HepG2 (cell line): Measurements from ENCODE around the gene PDE2A. TPM values are rescaled to one million over a fixed set of nuclear protein-coding genes. Genes with fewer than 3 reads are reported as not detected.
A peak's percentile ranks its signal among the peaks of the same experiment; 100 is the strongest.

Source experiments
- CBX2 ChIP-seq, 2 experiments: fragments of 200-600 bp in 1 of 2; sonication (generic); formaldehyde crosslinking in 1 of 2; IDR thresholded peaks; 2 replicates each; pipeline versions ENCODE4 v1.7.0 to v1.8.1; 2018 to 2022; ENCODE audit warnings: low read depth in 2 of 2, low read length in 1 of 2, mild to moderate bottlenecking in 1 of 2, missing genetic modification reagents in 1 of 2
- CENPX ChIP-seq: sonication (generic); formaldehyde crosslinking; IDR thresholded peaks from 2 replicates; pipeline ENCODE4 v1.9.0; 2021; ENCODE audit warnings: mild to moderate bottlenecking, missing genetic modification reagents, moderate library complexity
- DNMT1 ChIP-seq: sonication (generic); formaldehyde crosslinking; IDR thresholded peaks from 2 replicates; pipeline ENCODE4 v1.5.1; 2020; ENCODE audit warnings: mild to moderate bottlenecking, missing genetic modification reagents
- JUND ChIP-seq: sonication (generic); formaldehyde crosslinking; IDR thresholded peaks from 2 replicates; pipeline ENCODE4 v1.8.0; 2022; ENCODE audit warnings: mild to moderate bottlenecking, missing genetic modification reagents
- KDM2A ChIP-seq: sonication (generic); formaldehyde crosslinking; IDR thresholded peaks from 2 replicates; pipeline ENCODE4 v1.4.0; 2020; ENCODE audit warnings: low read depth, missing genetic modification reagents, borderline replicate concordance
- NBN ChIP-seq: fragments of 450-650 bp; conservative IDR thresholded peaks from 2 replicates; pipeline ENCODE4 v1.6.1; 2017
- RARG ChIP-seq: sonication (generic); formaldehyde crosslinking; IDR thresholded peaks from 2 replicates; pipeline ENCODE4 v1.4.0; 2020; ENCODE audit warnings: low read depth, mild to moderate bottlenecking, missing genetic modification reagents
- SMAD9 ChIP-seq: sonication (generic); formaldehyde crosslinking; IDR thresholded peaks from 2 replicates; pipeline ENCODE4 v1.5.1; 2020; ENCODE audit warnings: mild to moderate bottlenecking, missing genetic modification reagents
- SP140L ChIP-seq: sonication (generic); formaldehyde crosslinking; IDR thresholded peaks from 2 replicates; pipeline ENCODE4 v1.4.0; 2020; ENCODE audit warnings: missing genetic modification reagents, borderline replicate concordance
- TEAD3 ChIP-seq: optimal IDR thresholded peaks from 2 replicates; pipeline ENCODE3; 2016; ENCODE audit warnings: borderline replicate concordance
- ZBTB3 ChIP-seq: sonication (generic); formaldehyde crosslinking; IDR thresholded peaks from 2 replicates; pipeline ENCODE4 v1.4.0; 2020; ENCODE audit warnings: low read depth, mild to moderate bottlenecking, moderate library complexity, missing genetic modification reagents, borderline replicate concordance
- ZBTB42 ChIP-seq: sonication (generic); formaldehyde crosslinking; IDR thresholded peaks from 2 replicates; pipeline ENCODE4 v1.5.0; 2020; ENCODE audit warnings: mild to moderate bottlenecking, missing genetic modification reagents
- ZC3H13 ChIP-seq: sonication (generic); formaldehyde crosslinking; IDR thresholded peaks from 2 replicates; pipeline ENCODE4 v1.8.1; 2023; ENCODE audit warnings: mild to moderate bottlenecking, missing genetic modification reagents, moderate library complexity
- ZIK1 ChIP-seq: sonication (generic); formaldehyde crosslinking; IDR thresholded peaks from 2 replicates; pipeline ENCODE4 v1.5.0; 2020; ENCODE audit warnings: mild to moderate bottlenecking, low read depth, missing genetic modification reagents, borderline replicate concordance
- ZNF180 ChIP-seq: sonication (generic); formaldehyde crosslinking; IDR thresholded peaks from 2 replicates; pipeline ENCODE4 v1.4.0; 2020; ENCODE audit warnings: low read depth, missing genetic modification reagents, borderline replicate concordance
- ZNF225 ChIP-seq: sonication (generic); formaldehyde crosslinking; IDR thresholded peaks from 2 replicates; pipeline ENCODE4 v1.4.0; 2020; ENCODE audit warnings: mild to moderate bottlenecking, missing genetic modification reagents
- ZUFSP ChIP-seq: sonication (generic); formaldehyde crosslinking; IDR thresholded peaks from 2 replicates; pipeline ENCODE4 v1.9.0; 2021; ENCODE audit warnings: missing genetic modification reagents, mild to moderate bottlenecking, borderline replicate concordance
- ZXDC ChIP-seq: sonication (generic); formaldehyde crosslinking; IDR thresholded peaks from 2 replicates; pipeline ENCODE4 v1.5.0; 2020; ENCODE audit warnings: mild to moderate bottlenecking, missing genetic modification reagents
- polyA plus RNA-seq, 8 experiments: library from polyadenylated mRNA; depleted of rRNA in 3 of 8; stranded (reverse) in 7 of 8; unstranded in 1 of 8; fragments of >200 nt; fragmentation: Illumina TruSeq in 4 of 8; extraction: Trizol in 4 of 8; gene quantifications; 2 replicates each; pipeline versions ENCODE4 v1.2.1 to v1.2.3, GENCODE V29; 2011 to 2016; ENCODE audit warnings: low read depth in 4 of 8, missing spikeins in 1 of 8, mixed read lengths in 1 of 8; ENCODE audit not compliant: insufficient read depth in 1 of 8
- total RNA-seq, 5 experiments: library from RNA; depleted of rRNA; stranded (reverse); fragments of >200 nt; fragmentation: Illumina TruSeq; extraction: Trizol; gene quantifications; 2 replicates each; pipeline ENCODE4 v1.2.3, GENCODE V29; 2016; ENCODE audit warnings: low read depth in 1 of 5
- TF ChIP-seq, protein P1 (sequence below): sonication (generic); formaldehyde crosslinking; IDR thresholded peaks from 2 replicates; pipeline ENCODE4 v1.5.1; 2020; ENCODE audit warnings: mild to moderate bottlenecking, missing genetic modification reagents, moderate library complexity
- TF ChIP-seq, protein P2 (sequence below): sonication (generic); formaldehyde crosslinking; IDR thresholded peaks from 2 replicates; pipeline ENCODE4 v1.5.0; 2020; ENCODE audit warnings: missing genetic modification reagents

PDE2A gene
- total and polyA plus RNA-seq, 2 of the 13 experiments (the other 11 are each of a cell fraction or from before 2014, with no cell fraction given), result 3.1 TPM; not detected in 1

- TF ChIP-seq ZXDC (no peak), ZC3H13 (CRISPR knock-in tag) (no peak), SP140L (CRISPR knock-in tag) (no peak), RARG (CRISPR knock-in tag) (no peak), ZUFSP (CRISPR knock-in tag) (no peak), JUND (no peak), DNMT1 (CRISPR knock-in tag) (no peak), ZBTB42 (CRISPR knock-in tag) (0 out of 2 replicates have a peak, but pooled peaks have one; percentile 37), CBX2 (IDR thresholded peaks at IDR 0.05; ENCODE audit: low read depth, low read length) (no peak), CBX2 (CRISPR knock-in tag; IDR thresholded peaks at IDR 0.05; ENCODE audit: low read depth) (no peak), TEAD3 (CRISPR knock-in tag) (peak; percentile 28), ZNF225 (CRISPR knock-in tag) (no peak), ZBTB3 (CRISPR knock-in tag) (no peak), ZIK1 (CRISPR knock-in tag) (0 out of 2 replicates have a peak, but pooled peaks have one; percentile 8), SMAD9 (CRISPR knock-in tag) (peak; percentile 69; the same call in 1 of the 2 replicates), ZNF180 (CRISPR knock-in tag) (no peak), CENPX (CRISPR knock-in tag) (no peak), NBN (no peak), KDM2A (CRISPR knock-in tag) (peak; percentile 45; the same call in 1 of the 2 replicates)
- TF ChIP-seq, protein P1, sequence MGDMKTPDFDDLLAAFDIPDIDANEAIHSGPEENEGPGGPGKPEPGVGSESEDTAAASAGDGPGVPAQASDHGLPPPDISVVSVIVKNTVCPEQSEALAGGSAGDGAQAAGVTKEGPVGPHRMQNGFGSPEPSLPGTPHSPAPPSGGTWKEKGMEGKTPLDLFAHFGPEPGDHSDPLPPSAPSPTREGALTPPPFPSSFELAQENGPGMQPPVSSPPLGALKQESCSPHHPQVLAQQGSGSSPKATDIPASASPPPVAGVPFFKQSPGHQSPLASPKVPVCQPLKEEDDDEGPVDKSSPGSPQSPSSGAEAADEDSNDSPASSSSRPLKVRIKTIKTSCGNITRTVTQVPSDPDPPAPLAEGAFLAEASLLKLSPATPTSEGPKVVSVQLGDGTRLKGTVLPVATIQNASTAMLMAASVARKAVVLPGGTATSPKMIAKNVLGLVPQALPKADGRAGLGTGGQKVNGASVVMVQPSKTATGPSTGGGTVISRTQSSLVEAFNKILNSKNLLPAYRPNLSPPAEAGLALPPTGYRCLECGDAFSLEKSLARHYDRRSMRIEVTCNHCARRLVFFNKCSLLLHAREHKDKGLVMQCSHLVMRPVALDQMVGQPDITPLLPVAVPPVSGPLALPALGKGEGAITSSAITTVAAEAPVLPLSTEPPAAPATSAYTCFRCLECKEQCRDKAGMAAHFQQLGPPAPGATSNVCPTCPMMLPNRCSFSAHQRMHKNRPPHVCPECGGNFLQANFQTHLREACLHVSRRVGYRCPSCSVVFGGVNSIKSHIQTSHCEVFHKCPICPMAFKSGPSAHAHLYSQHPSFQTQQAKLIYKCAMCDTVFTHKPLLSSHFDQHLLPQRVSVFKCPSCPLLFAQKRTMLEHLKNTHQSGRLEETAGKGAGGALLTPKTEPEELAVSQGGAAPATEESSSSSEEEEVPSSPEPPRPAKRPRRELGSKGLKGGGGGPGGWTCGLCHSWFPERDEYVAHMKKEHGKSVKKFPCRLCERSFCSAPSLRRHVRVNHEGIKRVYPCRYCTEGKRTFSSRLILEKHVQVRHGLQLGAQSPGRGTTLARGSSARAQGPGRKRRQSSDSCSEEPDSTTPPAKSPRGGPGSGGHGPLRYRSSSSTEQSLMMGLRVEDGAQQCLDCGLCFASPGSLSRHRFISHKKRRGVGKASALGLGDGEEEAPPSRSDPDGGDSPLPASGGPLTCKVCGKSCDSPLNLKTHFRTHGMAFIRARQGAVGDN, result peak; percentile 74
- TF ChIP-seq, protein P2, sequence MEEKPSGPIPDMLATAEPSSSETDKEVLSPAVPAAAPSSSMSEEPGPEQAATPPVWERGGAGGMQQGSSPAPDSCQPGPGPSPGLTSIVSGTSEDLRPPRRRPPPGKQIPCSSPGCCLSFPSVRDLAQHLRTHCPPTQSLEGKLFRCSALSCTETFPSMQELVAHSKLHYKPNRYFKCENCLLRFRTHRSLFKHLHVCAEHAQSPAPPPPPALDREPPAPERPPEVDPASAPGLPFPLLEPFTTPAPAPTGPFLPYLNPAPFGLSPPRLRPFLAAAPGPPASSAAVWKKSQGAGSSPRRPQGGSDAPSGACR (CRISPR knock-in tag), result 0 out of 2 replicates have a peak, but pooled peaks have one; percentile 36
Observed at GRCh38 chr11:72625691-72626413, 48.4 kb downstream of the PDE2A start (continued).
